ENCODE data around the gene DNAH8. TPM values are rescaled to one million over a fixed set of nuclear protein-coding genes. Genes with fewer than 3 reads are reported as not detected.

DNAH8 gene
- polyA plus RNA-seq, 3 donors: not detected

- Histone ChIP-seq H2AFZ (ENCODE audit: insufficient read depth, low read depth, low read length, poor library complexity, severe bottlenecking) (no peak overlapping the region), H3K9me3 (replicated peaks in 1 of 2; ENCODE audit: control insufficient read depth in 1 of 2, insufficient read depth in 1 of 2, low read length in 2 of 2) (no peaks in the 10 kb centered on the region), H3K79me2 (ENCODE audit: insufficient read depth, low read length) (no peaks in the 10 kb centered on the region), H3K4me3 (replicated peaks in 1 of 3; ENCODE audit: low read depth in 2 of 3, low read length in 3 of 3) (no peak overlapping the region), H3K9ac (ENCODE audit: insufficient read depth, low read length, poor library complexity, severe bottlenecking) (no peak overlapping the region), H3K4me2 (replicated peaks; ENCODE audit: extremely low read depth, low read length, poor library complexity, severe bottlenecking) (no peak overlapping the region), H3K27me3 (ENCODE audit: control insufficient read depth in 2 of 2, insufficient read depth in 2 of 2, low read length in 2 of 2) (peaks cover 17 to 26% of the 10 kb centered on the region in 2 donors), H3K36me3 (replicated peaks in 1 of 2; ENCODE audit: control insufficient read depth in 1 of 2, insufficient read depth in 2 of 2, low read length in 2 of 2) (no peaks in the 10 kb centered on the region), H3K4me1 (ENCODE audit: control insufficient read depth in 1 of 2, insufficient read depth in 2 of 2, low read length in 2 of 2) (no peaks in the 10 kb centered on the region), H3K27ac (ENCODE audit: low read depth in 1 of 2, low read length in 2 of 2) (no peak overlapping the region), H4K20me1 (ENCODE audit: insufficient read depth, low read length) (no peaks in the 10 kb centered on the region)
- H3K4me3 Mint-ChIP-seq: no peak overlapping the region
- WGBS (ENCODE audit: insufficient coverage): no CpG with 5 or more reads among the region's 1 CpG
- intact Hi-C loops (cut with micrococcal nuclease): no loop called here
- peaks cover 0 to 2% (median 0%) of the 10 kb centered on the region in 7 donors for H3K9me3 Mint-ChIP-seq
- no peak overlapping the region for H3K27ac Mint-ChIP-seq
- no peaks in the 10 kb centered on the region for H3K4me1 Mint-ChIP-seq
- H3K36me3 Mint-ChIP-seq: no peaks in the 10 kb centered on the region
- H3K27me3 Mint-ChIP-seq (ENCODE audit: low read depth in 3 of 3): peaks cover 14 to 42% (median 29%) of the 10 kb centered on the region in 3 donors
- no peak for DNase-seq
- no peak for TF ChIP-seq CTCF (IDR thresholded peaks at IDR 0.05)
These were observed 294.4 kb downstream of the DNAH8 start for GRCh38 chr6:39009476-39009875.

- Mint-ChIP-seq H3K36me3 (no peaks in the 10 kb centered on the region), H3K4me3 (no peak overlapping the region)
- WGBS (ENCODE audit: insufficient coverage): 100% methylated on average over 2 of the region's 7 CpGs
These were observed 301.9 kb downstream of the DNAH8 start for GRCh38 chr6:39016839-39017546.

More at GRCh38 chr6:39016839-39017546, 301.9 kb downstream of the DNAH8 start:
- no peak for TF ChIP-seq CTCF (IDR thresholded peaks at IDR 0.05)
- Histone ChIP-seq H3K4me2 (replicated peaks; ENCODE audit: extremely low read depth, low read length, poor library complexity, severe bottlenecking) (no peak overlapping the region), H3K27ac (ENCODE audit: low read depth in 1 of 2, low read length in 2 of 2) (no peak overlapping the region), H3K9me3 (replicated peaks in 1 of 2; ENCODE audit: control insufficient read depth in 1 of 2, insufficient read depth in 1 of 2, low read length in 2 of 2) (no peaks in the 10 kb centered on the region), H3K79me2 (ENCODE audit: insufficient read depth, low read length) (no peaks in the 10 kb centered on the region), H3K4me3 (replicated peaks in 1 of 3; ENCODE audit: low read depth in 2 of 3, low read length in 3 of 3) (no peak overlapping the region), H3K36me3 (replicated peaks in 1 of 2; ENCODE audit: control insufficient read depth in 1 of 2, insufficient read depth in 2 of 2, low read length in 2 of 2) (no peaks in the 10 kb centered on the region), H4K20me1 (ENCODE audit: insufficient read depth, low read length) (no peaks in the 10 kb centered on the region), H3K27me3 (ENCODE audit: control insufficient read depth in 2 of 2, insufficient read depth in 2 of 2, low read length in 2 of 2) (peaks cover 4 to 5% of the 10 kb centered on the region in 2 donors), H3K4me1 (ENCODE audit: control insufficient read depth in 1 of 2, insufficient read depth in 2 of 2, low read length in 2 of 2) (no peaks in the 10 kb centered on the region), H3K9ac (ENCODE audit: insufficient read depth, low read length, poor library complexity, severe bottlenecking) (no peak overlapping the region), H2AFZ (ENCODE audit: insufficient read depth, low read depth, low read length, poor library complexity, severe bottlenecking) (no peak overlapping the region)
- Mint-ChIP-seq H3K9me3 (peaks cover 0 to 16% (median 7%) of the 10 kb centered on the region in 7 donors), H3K4me1 (no peaks in the 10 kb centered on the region), H3K27me3 (ENCODE audit: low read depth in 3 of 3) (peaks cover 6 to 13% (median 7%) of the 10 kb centered on the region in 3 donors), H3K27ac (no peak overlapping the region)
- intact Hi-C loops (cut with micrococcal nuclease): no loop called here
- DNase-seq: no peak

Data from CD14-positive monocyte (primary cell).